MM.1S (cell line): Measurements from ENCODE around the gene C20orf141.

Experiments used
- DNase-seq: peaks from one replicate; pipeline ENCODE4 v3.0.0-alpha.2; 2015
- H2AFZ ChIP-seq: fragments of 300-600 bp; sonication (generic); 2 replicates; pipeline ENCODE4 v1.6.0; 2016; ENCODE audit warnings: antibody characterized with exemption, low read length
- H3F3A ChIP-seq: fragments of 300-600 bp; sonication (generic); 2 replicates; pipeline ENCODE4 v1.6.1; 2016; ENCODE audit warnings: mild to moderate bottlenecking, antibody characterized with exemption, low read length, moderate library complexity, mixed read lengths; ENCODE audit not compliant: insufficient read depth
- H3K27ac ChIP-seq: fragments of 300-600 bp; sonication (generic); 2 replicates; pipeline ENCODE4 v1.5.1; 2016; ENCODE audit warnings: mild to moderate bottlenecking, low read length
- H3K27me3 ChIP-seq: fragments of 300-600 bp; sonication (generic); replicated peaks from 2 replicates; pipeline ENCODE4 v1.6.0; 2016; ENCODE audit warnings: low read length; ENCODE audit not compliant: insufficient read depth
- H3K36me3 ChIP-seq: fragments of 300-600 bp; sonication (generic); replicated peaks from 2 replicates; pipeline ENCODE4 v1.6.1; 2016; ENCODE audit warnings: mild to moderate bottlenecking, low read length, mixed read lengths; ENCODE audit not compliant: insufficient read depth
- H3K4me1 ChIP-seq: fragments of 300-600 bp; sonication (generic); 2 replicates; pipeline ENCODE4 v1.6.1; 2016; ENCODE audit warnings: low read length, mixed read lengths
- H3K4me2 ChIP-seq: fragments of 300-600 bp; sonication (generic); 2 replicates; pipeline ENCODE4 v1.6.0; 2016; ENCODE audit warnings: low read depth, low read length
- H3K4me3 ChIP-seq: fragments of 300-600 bp; sonication (generic); 2 replicates; pipeline ENCODE4 v1.5.1; 2016; ENCODE audit warnings: low read length, mixed read lengths
- H3K79me2 ChIP-seq: fragments of 300-600 bp; sonication (generic); 2 replicates; pipeline ENCODE4 v1.6.1; 2016; ENCODE audit warnings: mixed run types, low read length, mixed read lengths
- H3K9ac ChIP-seq: fragments of 300-600 bp; sonication (generic); 2 replicates; pipeline ENCODE4 v1.6.1; 2016; ENCODE audit warnings: low read length, mixed read lengths
- H3K9me2 ChIP-seq: fragments of 300-600 bp; sonication (generic); replicated peaks from 2 replicates; pipeline ENCODE4 v1.6.1; 2016; ENCODE audit warnings: mild to moderate bottlenecking, low read length, mixed read lengths; ENCODE audit not compliant: insufficient read depth
- H3K9me3 ChIP-seq: fragments of 300-600 bp; sonication (generic); replicated peaks from 2 replicates; pipeline ENCODE4 v1.6.1; 2016; ENCODE audit warnings: mild to moderate bottlenecking, low read length, mixed read lengths; ENCODE audit not compliant: insufficient read depth
- H4K20me1 ChIP-seq: fragments of 300-600 bp; sonication (generic); 2 replicates; pipeline ENCODE4 v1.6.1; 2016; ENCODE audit warnings: mild to moderate bottlenecking, low read length, moderate library complexity, mixed read lengths; ENCODE audit not compliant: insufficient read depth
- CTCF ChIP-seq: fragments of 300-600 bp; sonication (generic); IDR thresholded peaks from 2 replicates; pipeline ENCODE4 v1.5.1; 2016; ENCODE audit warnings: antibody characterized with exemption, low read length, mixed read lengths
- EZH2 ChIP-seq: fragments of 300-600 bp; sonication (generic); optimal IDR thresholded peaks from 2 replicates; pipeline ENCODE3; 2017; ENCODE audit warnings: low read depth, mild to moderate bottlenecking, antibody characterized with exemption, low read length, mixed read lengths
- EZH2phosphoT487 ChIP-seq: fragments of 300-600 bp; sonication (generic); IDR thresholded peaks from 2 replicates; pipeline ENCODE4 v1.6.1; 2018; ENCODE audit warnings: antibody characterized with exemption, low read length

The C20orf141 gene

GRCh38 chr20:2812189-2812588 is 2.6 kb upstream of the C20orf141 start:
- H3K36me3 ChIP-seq: no peaks in the 10 kb centered on the region
- no peak overlapping the region for H3K4me2 ChIP-seq
- no peaks in the 10 kb centered on the region for H4K20me1 ChIP-seq
- DNase-seq: no peak
- H3K79me2 ChIP-seq: no peaks in the 10 kb centered on the region
- H3K9me3 ChIP-seq: no peaks in the 10 kb centered on the region
- H3K9me2 ChIP-seq: no peaks in the 10 kb centered on the region
- H3K27me3 ChIP-seq: peaks cover 7% of the 10 kb centered on the region
- H3K4me1 ChIP-seq: no peaks in the 10 kb centered on the region
- H3K9ac ChIP-seq: no peak overlapping the region
- H3K27ac ChIP-seq: no peak overlapping the region
- no peaks in the 10 kb centered on the region for H3F3A ChIP-seq
- H3K4me3 ChIP-seq: no peak overlapping the region
- TF ChIP-seq CTCF (no peak), EZH2 (no peak), EZH2phosphoT487 (no peak)
- no peak overlapping the region for H2AFZ ChIP-seq

GRCh38 chr20:2814076-2814475 is 711 bp upstream of the C20orf141 start:
- Histone ChIP-seq H3K36me3 (no peaks in the 10 kb centered on the region), H3K79me2 (no peaks in the 10 kb centered on the region), H3K9me2 (no peaks in the 10 kb centered on the region), H3F3A (no peaks in the 10 kb centered on the region), H3K27me3 (no peaks in the 10 kb centered on the region), H3K4me2 (no peak overlapping the region), H2AFZ (no peak overlapping the region), H4K20me1 (no peaks in the 10 kb centered on the region), H3K4me1 (no peaks in the 10 kb centered on the region), H3K27ac (no peak overlapping the region), H3K9me3 (no peaks in the 10 kb centered on the region), H3K9ac (no peak overlapping the region), H3K4me3 (no peak overlapping the region)
- no peak for DNase-seq
- TF ChIP-seq EZH2 (no peak), EZH2phosphoT487 (no peak), CTCF (no peak)

- TF ChIP-seq CTCF (no peak), EZH2phosphoT487 (no peak), EZH2 (no peak)
- no peaks in the 10 kb centered on the region for H3K79me2 ChIP-seq
- no peaks in the 10 kb centered on the region for H3K36me3 ChIP-seq
- H3F3A ChIP-seq: no peaks in the 10 kb centered on the region
- no peaks in the 10 kb centered on the region for H3K27me3 ChIP-seq
- no peak overlapping the region for H2AFZ ChIP-seq
- no peaks in the 10 kb centered on the region for H3K9me3 ChIP-seq
- no peak overlapping the region for H3K9ac ChIP-seq
- no peaks in the 10 kb centered on the region for H3K9me2 ChIP-seq
- H4K20me1 ChIP-seq: no peaks in the 10 kb centered on the region
- no peak overlapping the region for H3K4me3 ChIP-seq
- H3K4me2 ChIP-seq: no peak overlapping the region
- H3K4me1 ChIP-seq: no peaks in the 10 kb centered on the region
- no peak overlapping the region for H3K27ac ChIP-seq
- DNase-seq: no peak
Measured at GRCh38 chr20:2815242-2815900, 584 bp downstream of the C20orf141 start.
